T-helper 1 cell (primary cell): ENCODE results near the gene PTPRK.

Source experiments
- DNase-seq, 5 donors: peaks; one replicate each; pipeline ENCODE4 v3.0.0-alpha.2; 2012 to 2020

PTPRK gene

DNA sequence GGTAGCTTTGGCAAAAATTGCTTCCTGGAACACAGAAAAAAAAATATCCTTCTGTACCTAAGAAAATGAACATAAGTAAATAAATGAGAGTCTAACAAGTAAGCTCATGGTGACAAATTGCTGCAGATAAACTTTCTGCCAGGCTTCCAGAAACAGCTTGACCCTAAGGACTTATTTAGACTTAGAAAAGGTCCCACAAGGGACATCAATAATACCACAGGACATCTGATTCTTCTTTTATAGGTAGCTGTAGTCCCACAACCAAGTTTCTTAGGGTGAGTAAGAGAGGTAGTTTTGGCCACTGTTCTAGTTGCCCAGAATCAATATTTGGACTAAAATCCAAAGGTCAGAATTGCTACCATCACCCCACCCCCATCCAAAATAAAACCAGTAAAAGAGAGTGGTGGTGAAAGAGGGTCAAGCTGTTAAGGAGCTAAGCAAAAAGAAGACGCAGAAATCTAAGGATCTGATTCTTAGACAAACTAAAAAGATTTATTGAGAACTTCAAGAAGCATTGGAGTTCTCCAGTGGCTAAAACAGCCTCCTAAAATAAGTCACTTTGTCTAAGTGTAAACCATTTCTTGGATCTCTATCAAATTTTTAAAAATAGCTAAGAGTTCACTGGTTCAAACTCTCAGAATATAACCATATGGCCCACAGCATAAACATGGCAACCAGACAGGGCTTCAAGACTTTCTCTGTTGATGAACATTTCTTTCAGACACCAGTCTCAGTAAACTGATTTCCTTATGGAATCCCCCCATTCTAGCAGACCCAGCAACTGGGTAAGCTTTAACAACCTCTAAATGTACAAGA lies 180.6 kb downstream of the PTPRK start:
- DNase-seq = no peak

DNA sequence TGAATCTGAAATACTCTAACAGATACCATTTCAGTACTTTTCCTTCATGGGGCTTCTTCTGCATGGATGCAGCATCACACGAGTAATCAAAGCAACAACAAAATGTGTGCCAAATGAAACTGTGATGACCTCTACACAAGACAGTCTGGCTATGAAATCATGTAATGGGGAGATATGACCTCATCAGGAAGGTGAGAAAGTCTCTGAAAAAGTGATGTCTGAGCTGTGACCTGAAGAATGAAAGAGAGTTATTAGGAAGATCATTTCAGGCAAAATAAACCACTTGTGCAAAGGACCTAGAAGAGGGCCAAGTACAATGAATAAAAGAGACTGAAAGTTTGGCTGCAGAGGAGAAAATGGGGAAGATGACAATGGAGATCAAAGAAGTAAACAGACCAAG lies 182.8 kb downstream of the PTPRK start:
- no peak for DNase-seq

DNA sequence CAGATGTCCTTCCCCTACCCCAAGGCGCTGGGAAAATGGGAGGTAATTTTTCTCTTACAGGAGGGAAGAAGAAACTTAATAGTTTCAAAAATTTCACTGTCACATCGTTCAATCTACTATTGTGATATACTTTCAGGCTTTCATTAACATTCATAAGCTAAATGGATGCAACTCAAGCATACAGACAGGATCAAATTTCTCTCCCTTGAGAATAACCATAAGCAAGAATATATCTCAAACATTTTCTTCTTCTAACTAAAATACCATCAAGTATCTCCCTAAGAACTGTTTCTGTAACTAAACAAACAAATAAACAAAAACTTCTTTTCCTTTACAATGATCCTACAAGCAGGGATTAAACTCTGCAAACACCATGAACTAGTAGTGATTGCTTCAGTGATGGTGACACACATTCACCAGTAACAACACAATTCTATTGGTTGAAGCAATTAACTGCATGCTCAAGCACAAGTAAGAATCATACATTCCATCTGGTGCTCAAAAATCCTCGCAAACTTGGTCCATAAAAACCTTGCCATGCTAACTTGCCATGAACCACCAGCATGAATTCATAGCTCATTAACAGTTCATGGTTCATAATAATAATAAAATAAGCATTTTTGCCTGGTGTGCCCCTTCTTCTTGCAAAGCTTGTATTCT lies 183.8 kb downstream of the PTPRK start:
- DNase-seq = no peak

DNA sequence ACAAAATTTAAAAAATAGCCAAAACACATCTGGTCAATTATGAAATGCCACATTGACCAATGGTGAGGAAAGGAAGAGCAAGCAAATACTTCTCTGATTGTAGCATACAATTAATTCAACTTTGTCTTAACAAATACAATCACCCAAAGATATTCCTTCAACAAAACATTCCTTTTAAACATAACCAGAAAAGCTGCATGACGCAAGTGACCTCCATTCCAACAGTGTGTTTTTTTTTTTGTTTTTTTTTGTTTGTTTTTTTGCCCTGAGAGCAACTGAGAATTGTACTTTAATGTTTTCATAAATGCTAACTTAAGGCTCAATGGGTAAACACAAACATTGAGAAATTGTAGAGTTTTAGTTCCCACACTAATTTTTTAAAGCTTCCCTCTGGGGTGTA lies 184.4 kb downstream of the PTPRK start:
- no peak for DNase-seq

DNA sequence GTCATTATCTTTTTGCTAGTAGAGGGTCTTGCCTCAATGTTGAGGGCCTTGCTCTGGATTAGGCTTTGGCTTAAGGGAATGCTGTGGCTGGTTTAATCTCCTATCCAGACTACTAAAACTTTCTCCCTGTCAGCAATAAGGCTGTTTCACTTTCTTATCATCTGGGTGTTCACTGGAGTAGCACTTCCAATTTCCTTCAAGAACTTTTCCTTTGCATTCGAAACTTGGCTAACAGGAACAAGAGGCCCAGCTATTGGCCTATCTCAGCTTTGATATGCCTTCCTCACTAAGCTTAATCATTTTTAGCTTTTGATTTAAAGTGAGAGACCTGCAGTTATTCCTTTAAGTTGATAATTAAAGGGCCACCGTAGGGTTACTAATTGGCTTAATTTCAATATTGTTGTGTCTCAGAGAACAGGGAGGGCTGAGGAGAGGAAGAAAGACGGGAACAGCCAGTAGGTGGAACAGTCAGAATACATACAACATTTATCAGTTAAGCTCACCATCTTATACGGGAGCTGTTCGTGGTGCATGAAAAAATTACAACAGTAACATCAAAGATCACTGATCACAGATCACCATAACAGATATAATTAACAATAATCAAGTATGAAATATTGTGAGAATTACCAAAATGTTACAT lies 186.7 kb downstream of the PTPRK start:
- DNase-seq = no peak

DNA sequence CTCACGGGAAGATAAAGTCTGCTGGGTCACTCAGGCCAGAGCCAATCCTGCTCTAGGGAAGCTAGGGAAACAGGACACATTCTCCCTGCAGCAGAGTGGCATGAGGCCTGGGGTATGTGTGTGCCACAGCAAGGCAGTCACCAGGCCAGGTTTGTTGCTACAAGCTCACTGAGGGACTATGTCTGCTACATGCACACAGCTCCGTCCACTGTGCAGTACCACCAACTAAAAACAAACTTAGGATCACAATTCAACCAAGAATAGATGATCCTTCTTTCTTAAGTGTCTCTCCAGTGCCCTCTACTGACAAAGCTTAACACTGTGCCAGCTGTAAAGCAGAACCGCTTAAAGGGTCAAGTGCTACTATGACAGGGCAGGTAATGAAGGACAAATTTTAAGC lies 192.5 kb downstream of the PTPRK start:
- DNase-seq = peak in 2 of 5 donors; percentile 0 to 63

DNA sequence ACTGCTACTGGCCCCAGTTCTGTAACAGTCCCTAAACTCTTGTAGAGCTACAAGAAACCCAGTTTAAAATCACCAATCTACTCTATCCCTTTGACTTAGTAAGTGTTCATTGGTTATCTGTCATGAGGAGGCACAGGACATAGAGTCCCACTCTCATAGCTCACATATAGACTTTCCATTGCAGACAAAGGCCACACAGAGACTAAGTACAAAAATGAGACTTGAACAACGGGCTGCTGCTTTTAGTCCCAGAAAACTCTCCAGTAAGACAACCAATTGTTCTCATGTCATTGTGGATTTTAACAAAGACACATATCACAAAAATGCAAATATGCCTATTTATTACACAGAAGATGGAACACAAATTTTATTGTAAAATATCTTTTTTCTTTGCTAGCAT lies 197.4 kb downstream of the PTPRK start:
- no peak for DNase-seq

DNA sequence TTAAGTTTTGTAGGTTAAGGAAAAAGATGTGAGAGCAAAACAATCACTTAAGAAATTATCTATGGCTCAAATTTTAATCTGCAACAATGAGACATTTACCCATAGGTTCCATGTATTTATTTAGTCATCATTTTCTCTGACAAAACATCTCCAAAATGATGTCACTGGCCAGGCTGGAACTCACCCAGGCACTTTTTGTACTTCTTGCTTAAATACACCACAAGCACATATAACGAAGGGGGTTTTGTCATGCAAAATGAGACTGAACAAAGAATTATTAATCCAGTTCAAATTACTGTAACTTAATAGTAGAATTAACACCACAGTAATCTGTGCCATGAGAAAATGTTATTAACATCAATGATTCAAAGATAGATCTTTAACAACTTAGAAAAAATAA lies 200.5 kb downstream of the PTPRK start:
- no peak for DNase-seq

DNA sequence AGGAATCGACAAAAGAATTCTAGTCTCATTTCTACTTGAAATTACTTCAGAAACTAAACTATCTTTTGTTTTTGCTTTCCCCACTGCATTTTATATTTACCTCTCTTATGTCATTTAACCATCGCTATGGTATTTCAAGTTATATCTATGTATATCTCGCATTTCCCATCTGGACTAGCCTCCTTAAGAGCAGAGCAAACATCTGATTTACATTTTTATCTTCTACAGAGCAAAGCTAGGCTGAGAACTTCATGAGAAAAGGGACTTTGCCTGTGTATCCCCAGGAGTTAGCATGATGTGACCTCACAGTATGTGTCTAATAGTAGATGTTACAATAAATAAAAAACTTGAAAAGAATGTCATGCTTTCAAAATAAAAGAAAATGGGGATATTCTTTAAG lies 201.2 kb downstream of the PTPRK start:
- no peak for DNase-seq

DNA sequence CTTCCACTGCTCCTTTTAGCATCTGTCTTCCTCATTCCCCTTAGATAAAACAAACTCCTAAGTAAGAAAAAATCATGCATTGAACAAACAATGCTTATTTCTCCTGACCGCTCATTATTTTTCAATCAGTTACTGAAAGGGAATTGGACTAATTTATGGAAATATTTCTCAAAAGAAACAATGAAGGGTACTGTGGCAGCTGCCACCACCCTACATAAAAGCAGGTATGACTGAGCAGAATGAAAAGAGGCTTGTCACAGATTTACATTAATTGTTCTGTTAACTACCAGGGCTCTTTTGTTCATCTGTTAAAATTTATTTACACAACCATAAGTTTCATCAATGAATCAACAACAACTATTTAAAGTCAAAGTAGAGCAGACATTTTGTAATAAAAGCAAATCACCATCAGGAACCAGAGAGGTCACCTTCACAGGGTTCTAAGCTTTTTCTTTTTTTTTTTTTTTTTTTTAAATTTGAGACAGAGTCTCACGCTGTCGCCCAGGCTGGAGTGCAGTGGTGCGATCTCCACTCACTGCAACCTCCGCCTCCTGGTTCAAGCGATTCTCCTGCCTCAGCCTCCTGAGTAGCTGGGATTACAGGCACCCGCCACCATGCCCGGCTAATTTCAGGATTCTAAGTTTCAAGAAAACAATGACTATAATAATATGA lies 204.0 kb downstream of the PTPRK start:
- DNase-seq = no peak

DNA sequence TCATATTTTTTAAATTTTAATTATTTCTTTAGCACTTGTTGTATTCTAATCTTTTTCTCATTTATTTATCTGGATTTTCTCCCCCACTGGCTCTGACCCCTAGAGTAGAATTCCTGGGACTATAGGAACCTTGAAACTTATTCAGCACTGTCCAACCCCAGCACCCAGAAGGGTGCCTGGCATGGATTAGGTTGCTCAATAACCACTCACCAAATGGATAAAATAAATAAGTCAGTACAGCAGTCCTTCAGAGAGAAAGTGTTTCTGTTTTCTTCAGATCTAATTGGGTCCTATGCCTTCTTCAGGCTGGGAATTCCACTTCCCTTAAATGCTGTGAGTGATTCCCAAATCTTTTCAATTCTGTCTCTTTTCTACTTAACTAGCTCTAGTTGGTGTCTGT lies 206.2 kb downstream of the PTPRK start:
- no peak for DNase-seq

DNA sequence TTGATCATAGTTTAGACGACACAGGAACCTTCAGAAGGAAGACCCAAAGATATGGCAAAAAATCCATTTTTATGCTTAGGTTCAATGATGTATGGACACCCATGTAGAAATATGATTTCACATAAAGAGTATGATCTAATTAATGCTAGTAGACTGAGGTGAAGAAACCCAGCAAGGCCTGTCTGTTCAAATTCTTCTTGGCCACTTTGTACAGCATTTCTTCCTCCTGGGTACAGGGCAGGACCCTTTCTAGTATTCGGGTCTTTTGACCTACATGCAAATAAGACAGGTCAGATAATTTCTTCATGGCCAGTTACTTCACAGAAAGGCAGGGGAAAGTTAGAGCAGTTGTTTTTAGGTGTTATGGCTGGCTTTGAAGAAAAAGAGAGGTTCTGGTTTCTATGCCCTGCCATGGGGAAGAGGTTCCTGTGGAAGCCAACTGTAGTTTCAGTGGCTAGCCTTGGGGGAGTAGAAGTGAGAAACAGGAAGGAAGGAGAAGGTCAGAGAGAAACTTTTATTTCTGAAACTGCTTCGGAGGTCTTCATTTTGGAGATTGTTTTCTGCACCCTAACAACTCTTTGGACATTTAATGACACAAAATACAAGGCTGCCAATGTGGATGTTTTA lies 208.3 kb downstream of the PTPRK start:
- peak in 1 of 5 donors; percentile 27 for DNase-seq

DNA sequence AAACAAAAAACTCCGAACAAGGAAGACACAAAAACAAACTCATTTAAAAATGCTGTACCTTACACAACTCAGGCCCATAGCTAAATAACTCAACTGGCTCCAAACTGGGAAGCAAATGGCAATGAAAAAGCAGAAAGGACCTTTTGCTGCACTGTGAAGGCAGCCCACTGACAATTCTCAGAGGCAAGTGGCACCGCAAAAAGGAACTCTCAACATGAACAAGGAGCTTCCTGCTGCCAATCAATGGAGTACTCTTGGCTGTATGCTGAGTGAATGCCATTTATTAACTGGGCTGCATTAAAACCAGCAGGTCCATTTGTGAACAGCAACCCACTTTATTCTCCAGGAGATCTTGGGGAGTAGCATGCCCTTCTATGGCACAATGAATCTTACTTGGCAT lies 209.9 kb downstream of the PTPRK start:
- no peak for DNase-seq

DNA sequence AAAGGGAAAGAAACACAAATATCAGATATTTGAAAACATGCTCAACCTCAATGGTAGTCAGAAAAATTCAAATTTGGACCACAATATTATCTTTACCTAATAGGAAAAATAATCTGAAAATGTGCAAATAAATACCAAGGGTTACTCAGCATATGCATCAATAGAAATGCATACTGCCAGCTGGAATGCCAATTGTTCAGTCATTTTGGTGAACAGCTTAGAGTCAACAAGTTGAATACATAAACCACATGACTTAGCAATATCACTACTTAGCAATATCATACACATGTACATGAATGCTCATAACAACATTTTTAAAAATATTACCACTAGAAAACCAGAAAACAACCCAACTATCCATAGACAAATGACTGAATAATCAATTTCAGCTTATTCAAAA lies 212.7 kb downstream of the PTPRK start:
- DNase-seq = no peak

DNA sequence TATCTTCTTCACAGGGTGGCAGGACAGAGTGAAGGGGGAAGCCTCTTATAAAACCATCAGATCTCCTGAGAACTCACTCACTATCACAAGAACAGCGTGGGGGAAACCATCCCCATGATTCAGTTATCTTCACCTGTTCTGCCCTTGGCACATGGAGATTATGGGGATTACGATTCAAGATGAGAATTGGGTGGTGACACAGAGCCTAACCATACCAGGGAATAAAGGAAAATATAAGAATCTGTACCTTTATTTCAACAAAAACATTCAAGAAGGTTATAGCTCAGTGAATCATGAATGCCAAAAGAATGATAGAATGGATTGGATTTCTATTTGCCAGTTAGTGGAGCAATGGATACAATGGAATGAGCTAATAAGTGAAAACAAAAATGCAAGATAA lies 214.4 kb downstream of the PTPRK start:
- DNase-seq = no peak

DNA sequence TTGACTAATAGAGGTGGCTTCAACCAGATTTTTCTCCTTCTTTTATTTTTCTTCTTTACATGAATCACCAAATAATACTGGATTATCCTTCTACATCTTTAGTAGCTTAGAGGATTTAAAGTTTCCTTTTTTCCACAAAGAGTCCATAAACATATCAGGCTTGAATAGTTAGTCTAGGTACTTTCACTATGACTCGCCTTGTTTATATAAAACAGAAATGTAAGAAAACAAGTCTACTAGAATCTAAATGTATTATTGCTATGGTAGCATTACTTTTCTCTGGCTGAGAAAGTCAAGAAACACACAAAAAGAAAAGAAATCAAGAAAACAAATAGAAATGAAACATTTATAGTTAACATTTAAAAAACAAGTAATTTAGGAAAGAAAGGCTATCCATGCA lies 215.2 kb downstream of the PTPRK start:
- DNase-seq = no peak

DNA sequence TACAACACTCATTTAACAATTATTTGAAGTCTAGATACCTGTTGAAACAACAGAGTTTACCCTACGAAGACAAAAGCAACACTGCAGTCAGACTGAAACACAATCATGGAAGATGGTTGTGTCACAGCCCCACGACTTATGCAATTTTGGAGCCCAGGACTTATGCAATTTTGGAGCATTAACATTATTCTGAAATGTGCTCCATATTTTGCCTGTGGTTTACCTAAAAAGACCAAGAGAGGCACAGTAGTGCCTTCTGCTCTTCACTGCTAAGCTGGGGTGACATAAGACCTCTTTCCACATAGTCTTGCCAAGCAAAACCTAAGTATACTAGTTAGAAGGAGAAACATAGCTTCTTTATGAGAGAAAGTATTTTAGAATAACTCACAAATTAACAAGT lies 216.5 kb downstream of the PTPRK start:
- no peak for DNase-seq

DNA sequence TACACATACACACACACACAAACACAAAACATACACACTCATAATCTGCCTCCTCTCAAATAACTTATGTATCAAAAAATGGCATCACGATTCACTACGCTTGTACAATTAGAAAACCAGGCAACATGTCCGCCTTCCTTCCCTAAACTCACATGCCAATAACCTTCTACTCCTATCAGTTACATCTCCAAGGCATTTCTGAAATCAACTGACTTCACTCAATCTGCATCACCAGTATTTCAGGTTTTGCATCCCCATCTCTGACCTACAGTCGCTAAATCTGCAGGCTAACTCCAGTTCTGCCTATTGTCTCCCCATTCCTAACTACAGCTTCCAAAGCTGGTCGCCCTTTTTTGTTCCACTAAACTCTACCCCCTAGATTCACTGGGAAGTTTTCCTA lies 217.5 kb downstream of the PTPRK start:
- no peak for DNase-seq

DNA sequence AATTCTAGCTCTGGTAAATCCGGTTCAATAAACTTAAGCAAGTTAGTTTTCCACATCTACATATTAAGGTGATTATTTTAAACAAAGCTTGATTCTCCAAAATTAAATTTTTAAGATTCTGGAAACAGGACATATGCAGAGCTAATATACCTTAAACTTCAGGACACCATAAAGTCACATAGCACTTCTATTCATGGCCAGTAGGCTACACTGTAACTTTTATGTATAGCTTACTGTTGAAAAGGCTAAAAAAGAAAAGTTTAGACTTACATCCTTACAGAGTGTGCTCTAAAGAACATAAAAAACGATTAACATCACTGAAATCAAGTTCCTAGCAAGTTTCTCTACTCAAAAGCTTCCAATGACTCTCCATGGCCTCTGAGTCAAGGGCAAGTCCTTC lies 224.7 kb downstream of the PTPRK start:
- DNase-seq = no peak

DNA sequence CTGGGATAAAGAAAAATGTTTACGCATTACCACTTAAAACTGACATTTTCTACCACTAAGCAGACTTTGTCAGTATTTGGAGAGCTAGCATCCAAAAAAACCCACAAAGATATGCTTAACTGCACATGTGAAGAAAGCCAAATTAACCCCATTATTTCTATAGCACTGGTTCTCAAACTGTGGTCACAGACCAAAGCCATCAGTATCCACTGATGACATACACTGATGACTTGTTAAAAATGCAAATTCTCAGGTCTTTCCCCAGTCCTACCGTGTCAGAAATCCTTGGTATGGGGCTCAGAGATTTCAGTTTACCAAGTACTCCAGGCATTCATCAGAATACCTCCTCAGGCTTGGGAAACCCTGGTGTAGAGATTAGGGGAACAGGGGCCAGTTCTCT lies 230.2 kb downstream of the PTPRK start:
- DNase-seq = no peak

DNA sequence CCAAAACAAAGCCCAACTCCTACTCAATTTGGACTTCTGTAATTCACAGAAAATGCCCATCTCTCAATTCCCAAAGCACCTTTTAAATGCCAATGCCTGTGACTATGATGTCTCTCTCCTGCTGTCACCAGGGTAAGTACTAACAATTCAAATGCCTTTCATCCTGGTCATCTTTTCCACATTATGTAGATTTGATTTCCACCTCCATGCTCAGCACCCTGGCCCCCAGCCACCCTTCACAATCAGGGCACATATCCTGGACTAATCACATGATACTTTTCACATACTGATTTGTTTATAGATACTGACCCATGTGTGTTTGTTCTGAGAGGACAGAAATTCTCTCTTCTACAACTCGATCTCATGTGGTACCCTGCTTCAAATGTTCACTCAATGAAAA lies 236.3 kb downstream of the PTPRK start:
- no peak for DNase-seq

DNA sequence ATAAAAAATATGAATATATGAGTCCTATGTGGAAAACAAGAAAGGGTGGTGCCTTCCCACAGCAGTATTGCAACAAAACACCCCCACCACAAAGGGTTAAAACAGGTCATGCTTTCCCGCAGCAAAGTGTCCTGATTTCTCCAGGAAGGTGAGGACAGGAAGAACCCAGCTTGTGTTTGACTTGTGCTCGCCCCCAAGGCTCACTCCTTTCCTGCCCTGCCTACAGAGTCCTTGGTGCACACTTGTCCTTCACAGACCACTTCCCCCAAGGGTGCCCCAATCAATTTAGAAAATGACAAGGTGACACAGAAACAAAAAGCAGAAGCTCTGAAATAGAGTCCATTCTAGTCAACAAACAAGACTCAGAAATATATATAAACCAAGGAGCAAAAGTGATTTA lies 237.4 kb downstream of the PTPRK start:
- DNase-seq = no peak

DNA sequence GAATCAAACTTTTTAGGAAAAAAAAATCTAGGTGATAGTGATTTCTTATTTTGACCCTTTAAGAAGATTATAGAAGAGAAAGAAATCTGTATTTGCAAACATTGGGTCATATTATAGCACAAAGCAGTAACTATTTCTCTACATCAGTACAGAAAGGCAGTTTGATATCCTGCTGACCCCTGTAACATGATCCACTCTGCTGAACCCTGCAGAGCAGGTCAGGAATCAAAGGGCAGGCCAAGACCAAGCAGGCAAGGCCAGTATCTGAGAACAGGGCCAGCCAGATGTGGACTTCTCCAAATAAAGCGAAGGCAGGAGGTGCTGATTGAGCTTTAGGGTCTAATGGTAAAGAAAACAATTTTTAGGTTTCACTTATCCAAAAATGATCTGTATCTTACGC lies 239.4 kb downstream of the PTPRK start:
- no peak for DNase-seq
